ENCODE results near the gene ITPRIPL2.

DNA sequence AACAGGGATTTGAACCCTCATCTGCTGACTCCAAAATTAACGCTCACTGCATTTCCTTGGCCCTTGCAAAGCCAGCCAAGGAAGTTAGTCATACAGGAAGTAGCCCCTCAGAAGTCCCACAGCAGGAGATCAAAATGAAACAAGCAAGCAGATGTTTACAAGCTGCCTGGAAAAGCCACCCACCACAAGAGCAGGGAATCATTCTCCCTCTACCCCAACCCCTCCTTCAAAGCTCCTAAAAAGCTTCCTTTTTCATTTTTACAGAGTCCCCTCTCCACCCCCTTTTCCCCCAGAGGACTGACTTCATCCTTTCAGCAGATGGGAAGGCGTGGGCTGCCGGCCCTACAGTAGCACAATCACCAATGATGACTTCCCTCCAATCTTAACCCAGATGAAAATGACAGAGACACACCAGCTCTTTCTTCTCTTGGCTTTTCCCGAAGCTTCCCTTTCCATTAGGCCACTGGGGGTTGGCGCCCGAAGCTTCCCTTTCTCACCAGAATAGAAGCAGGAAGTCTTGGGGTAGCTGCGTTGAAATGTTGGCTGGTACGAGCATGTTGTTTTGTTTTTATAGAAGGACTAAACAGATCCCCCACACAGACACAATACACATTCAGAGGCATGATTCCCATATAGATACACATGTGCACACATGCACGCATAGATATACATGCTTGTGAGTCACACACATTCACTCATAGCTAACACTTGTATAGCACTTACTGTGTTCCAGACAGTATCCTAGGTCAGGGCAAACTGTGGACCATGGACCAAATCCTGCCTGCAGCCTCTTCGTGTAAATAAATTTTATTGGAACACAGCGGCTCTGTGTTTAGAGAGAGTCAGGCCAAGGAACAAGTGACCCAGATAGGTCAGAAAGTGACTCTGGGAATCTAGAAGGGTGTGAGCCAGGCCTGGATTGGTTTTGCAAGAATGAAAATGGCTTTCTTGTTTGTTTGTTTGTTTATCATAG is 17.4 kb downstream of the ITPRIPL2 start:
- no peak for TF ChIP-seq POLR2A (IDR thresholded peaks at IDR 0.05)
- TF ChIP-seq, protein P1, sequence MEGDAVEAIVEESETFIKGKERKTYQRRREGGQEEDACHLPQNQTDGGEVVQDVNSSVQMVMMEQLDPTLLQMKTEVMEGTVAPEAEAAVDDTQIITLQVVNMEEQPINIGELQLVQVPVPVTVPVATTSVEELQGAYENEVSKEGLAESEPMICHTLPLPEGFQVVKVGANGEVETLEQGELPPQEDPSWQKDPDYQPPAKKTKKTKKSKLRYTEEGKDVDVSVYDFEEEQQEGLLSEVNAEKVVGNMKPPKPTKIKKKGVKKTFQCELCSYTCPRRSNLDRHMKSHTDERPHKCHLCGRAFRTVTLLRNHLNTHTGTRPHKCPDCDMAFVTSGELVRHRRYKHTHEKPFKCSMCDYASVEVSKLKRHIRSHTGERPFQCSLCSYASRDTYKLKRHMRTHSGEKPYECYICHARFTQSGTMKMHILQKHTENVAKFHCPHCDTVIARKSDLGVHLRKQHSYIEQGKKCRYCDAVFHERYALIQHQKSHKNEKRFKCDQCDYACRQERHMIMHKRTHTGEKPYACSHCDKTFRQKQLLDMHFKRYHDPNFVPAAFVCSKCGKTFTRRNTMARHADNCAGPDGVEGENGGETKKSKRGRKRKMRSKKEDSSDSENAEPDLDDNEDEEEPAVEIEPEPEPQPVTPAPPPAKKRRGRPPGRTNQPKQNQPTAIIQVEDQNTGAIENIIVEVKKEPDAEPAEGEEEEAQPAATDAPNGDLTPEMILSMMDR (IDR thresholded peaks at IDR 0.05) = no peak
